ENCODE measurements around the gene MAOB.

MAOB gene

DNA sequence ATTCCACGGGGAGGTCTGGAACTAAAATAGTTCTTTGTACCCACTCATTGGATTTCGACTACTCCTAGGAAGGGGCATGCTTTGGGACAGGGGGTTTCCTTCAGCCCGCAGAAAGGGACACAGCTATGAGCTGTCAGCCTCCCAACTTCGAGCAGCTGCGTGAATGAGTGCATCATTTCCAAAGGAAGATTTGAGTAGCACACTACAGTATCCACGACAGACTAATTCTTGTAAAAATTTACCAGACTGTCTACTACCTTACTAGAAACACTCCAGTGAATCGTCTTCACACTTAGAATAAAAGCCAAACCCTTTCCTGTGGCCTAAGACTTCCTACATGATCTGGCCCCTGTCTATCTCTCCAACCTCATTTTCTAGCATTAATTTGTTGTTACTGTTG, 124.2 kb downstream of the MAOB start:
- Histone ChIP-seq H3K36me3 (ENCODE audit: control insufficient read depth, insufficient read depth, low read length) (no peaks in the 10 kb centered on the region), H2AFZ (no peak overlapping the region), H3K27ac (no peak overlapping the region), H3K79me2 (no peaks in the 10 kb centered on the region), H3K4me2 (ENCODE audit: low read length) (no peak overlapping the region), H3K4me1 (no peaks in the 10 kb centered on the region), H3K9ac (no peak overlapping the region), H3K27me3 (ENCODE audit: control insufficient read depth, insufficient read depth, low read length) (no peaks in the 10 kb centered on the region), H3K9me3 (ENCODE audit: control insufficient read depth, low read length) (no peaks in the 10 kb centered on the region), H3K4me3 (ENCODE audit: low read depth, low read length) (no peak overlapping the region)
- no peak for TF ChIP-seq CTCF (IDR thresholded peaks at IDR 0.05)

- TF ChIP-seq CTCF (IDR thresholded peaks at IDR 0.05) = no peak
- no peaks in the 10 kb centered on the region for H3K79me2 ChIP-seq
- H3K27me3 ChIP-seq (ENCODE audit: control insufficient read depth, insufficient read depth, low read length) = no peaks in the 10 kb centered on the region
- no peak overlapping the region for H3K4me3 ChIP-seq (ENCODE audit: low read depth, low read length)
- no peak overlapping the region for H3K4me2 ChIP-seq (ENCODE audit: low read length)
- no peaks in the 10 kb centered on the region for H3K4me1 ChIP-seq
- no peak overlapping the region for H3K27ac ChIP-seq
- H3K9ac ChIP-seq = no peak overlapping the region
- H3K36me3 ChIP-seq (ENCODE audit: control insufficient read depth, insufficient read depth, low read length) = no peaks in the 10 kb centered on the region
- H2AFZ ChIP-seq = no peak overlapping the region
- H3K9me3 ChIP-seq (ENCODE audit: control insufficient read depth, low read length) = no peaks in the 10 kb centered on the region
Measured at GRCh38 chrX:43756076-43756475, 126.2 kb downstream of the MAOB start.

DNA sequence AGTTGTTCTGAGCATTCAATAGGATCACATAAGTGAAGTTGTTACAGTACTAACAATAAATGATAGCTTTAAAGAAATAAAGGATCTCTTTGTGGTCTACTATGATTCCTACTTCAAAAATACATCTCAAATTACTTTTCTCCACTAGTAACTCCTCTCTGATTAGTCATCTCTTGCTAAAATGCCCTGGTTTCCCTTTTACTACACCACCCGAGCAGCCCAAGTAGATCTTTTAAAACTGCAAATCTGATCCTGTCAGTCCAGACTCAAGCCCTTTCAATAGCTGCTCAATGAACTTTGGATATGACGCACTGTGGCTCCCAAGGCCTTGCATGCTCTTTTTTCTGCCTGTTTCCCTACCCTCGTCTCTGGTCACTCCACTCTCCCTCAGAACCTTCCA, 128.6 kb downstream of the MAOB start:
- Histone ChIP-seq H3K79me2 (no peaks in the 10 kb centered on the region), H3K9ac (no peak overlapping the region), H3K4me1 (no peaks in the 10 kb centered on the region), H3K27ac (no peak overlapping the region), H3K4me2 (ENCODE audit: low read length) (no peak overlapping the region), H3K4me3 (ENCODE audit: low read depth, low read length) (no peak overlapping the region), H3K9me3 (ENCODE audit: control insufficient read depth, low read length) (no peaks in the 10 kb centered on the region), H2AFZ (no peak overlapping the region), H3K36me3 (ENCODE audit: control insufficient read depth, insufficient read depth, low read length) (no peaks in the 10 kb centered on the region), H3K27me3 (ENCODE audit: control insufficient read depth, insufficient read depth, low read length) (no peaks in the 10 kb centered on the region)
- TF ChIP-seq CTCF (IDR thresholded peaks at IDR 0.05) = no peak

DNA sequence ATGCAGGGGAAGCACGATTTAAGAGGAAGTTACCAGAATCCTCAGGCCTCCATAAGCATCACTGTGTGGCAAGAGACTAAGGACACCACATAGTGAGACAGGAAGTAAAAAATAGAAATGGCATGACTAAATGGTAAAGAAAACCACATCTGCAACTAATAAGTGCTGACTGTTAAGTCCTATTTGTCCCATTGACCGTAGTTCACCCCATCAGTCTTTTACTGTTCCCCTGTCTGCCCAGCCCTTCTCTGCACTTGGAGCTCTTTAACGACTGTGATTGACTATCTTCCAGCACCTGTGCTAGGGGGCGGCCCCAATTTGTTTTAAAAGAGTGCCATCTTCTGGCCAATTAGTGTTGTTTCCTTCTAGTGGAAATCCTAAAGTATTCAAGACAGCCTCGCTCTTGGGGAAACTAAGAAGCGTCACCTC, 132.0 kb downstream of the MAOB start:
- no peaks in the 10 kb centered on the region for H3K9me3 ChIP-seq (ENCODE audit: control insufficient read depth, low read length)
- H3K4me1 ChIP-seq = no peaks in the 10 kb centered on the region
- no peak overlapping the region for H3K4me3 ChIP-seq (ENCODE audit: low read depth, low read length)
- H3K4me2 ChIP-seq (ENCODE audit: low read length) = no peak overlapping the region
- H3K79me2 ChIP-seq = no peaks in the 10 kb centered on the region
- H3K27me3 ChIP-seq (ENCODE audit: control insufficient read depth, insufficient read depth, low read length) = no peaks in the 10 kb centered on the region
- H3K36me3 ChIP-seq (ENCODE audit: control insufficient read depth, insufficient read depth, low read length) = no peaks in the 10 kb centered on the region
- peak; percentile 46 for TF ChIP-seq CTCF (IDR thresholded peaks at IDR 0.05)
- no peak overlapping the region for H2AFZ ChIP-seq
- no peak overlapping the region for H3K9ac ChIP-seq
- H3K27ac ChIP-seq = no peak overlapping the region

DNA sequence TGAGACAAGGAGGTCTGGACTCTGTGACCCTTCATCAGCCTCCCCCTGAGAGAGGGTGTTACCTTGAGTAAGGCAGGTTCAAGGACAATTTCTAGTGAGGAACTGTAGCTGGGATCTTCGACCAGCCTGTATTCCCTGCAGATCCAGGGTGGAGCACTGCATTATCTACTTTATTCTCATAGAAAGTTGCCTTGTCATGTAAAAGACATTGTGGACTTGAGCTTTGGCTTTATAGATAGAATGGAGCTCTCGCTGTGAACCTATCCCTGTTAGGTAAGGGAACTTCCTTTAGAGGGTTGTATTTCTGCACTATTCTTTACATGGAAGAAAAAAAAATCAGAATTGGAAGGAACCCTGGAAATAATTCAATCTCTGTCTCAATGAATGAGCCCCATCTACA, 134.8 kb downstream of the MAOB start:
- no peaks in the 10 kb centered on the region for H3K27me3 ChIP-seq (ENCODE audit: control insufficient read depth, insufficient read depth, low read length)
- no peak overlapping the region for H2AFZ ChIP-seq
- H3K4me2 ChIP-seq (ENCODE audit: low read length) = no peak overlapping the region
- H3K36me3 ChIP-seq (ENCODE audit: control insufficient read depth, insufficient read depth, low read length) = no peaks in the 10 kb centered on the region
- peaks cover 2% of the 10 kb centered on the region for H3K4me1 ChIP-seq
- H3K9ac ChIP-seq = no peak overlapping the region
- H3K79me2 ChIP-seq = no peaks in the 10 kb centered on the region
- no peak overlapping the region for H3K27ac ChIP-seq
- H3K4me3 ChIP-seq (ENCODE audit: low read depth, low read length) = no peak overlapping the region
- H3K9me3 ChIP-seq (ENCODE audit: control insufficient read depth, low read length) = no peaks in the 10 kb centered on the region
- no peak for TF ChIP-seq CTCF (IDR thresholded peaks at IDR 0.05)
